ENCODE data around the gene PPIH. TPM values are rescaled to one million over a fixed set of nuclear protein-coding genes. Genes with fewer than 3 reads are reported as not detected.
A peak's percentile ranks its signal among the peaks of the same experiment; 100 is the strongest.

PPIH gene
- total and polyA plus RNA-seq, 2 experiments from 2014 or later: 22.7 to 37.1 TPM

- Histone ChIP-seq H3K9me3 (ENCODE audit: low read depth) (no peaks in the 10 kb centered on the region), H3K4me3 (no peak overlapping the region), H3K4me2 (ENCODE audit: unreplicated experiment) (no peak overlapping the region), H2AFZ (no peak overlapping the region), H3K27ac (no peak overlapping the region), H3K9ac (no peak overlapping the region), H4K20me1 (ENCODE audit: insufficient read depth) (no peaks in the 10 kb centered on the region), H3K79me2 (ENCODE audit: insufficient read depth) (no peaks in the 10 kb centered on the region), H3K4me1 (ENCODE audit: insufficient read depth) (peaks cover 8% of the 10 kb centered on the region), H3K36me3 (ENCODE audit: low read depth) (peaks cover 4% of the 10 kb centered on the region; the same call in 1 of the 2 replicates), H3F3A (ENCODE audit: insufficient read depth) (peaks cover 14% of the 10 kb centered on the region), H3K27me3 (replicated peaks; ENCODE audit: insufficient read depth) (no peaks in the 10 kb centered on the region), H3K9me2 (ENCODE audit: insufficient read depth) (no peaks in the 10 kb centered on the region)
- WGBS, 2 experiments (ENCODE audit: low coverage in 1 of 2, low lambda C conversion rate in 2 of 2, missing lambda C conversion rate in 2 of 2): 21 to 38% methylated on average over 1 of the region's 1 CpG
- no peak for TF ChIP-seq EZH2phosphoT487 (IDR thresholded peaks at IDR 0.05; ENCODE audit: insufficient read depth, low read depth)
- TF ChIP-seq EZH2 (IDR thresholded peaks at IDR 0.05; ENCODE audit: insufficient read depth, poor library complexity, severe bottlenecking): no peak
- no peak for DNase-seq
- in situ Hi-C loops (cut with MboI): no loop called here
These were observed 16.5 kb downstream of the PPIH start for GRCh38 chr1:42674682-42675081.

DNA sequence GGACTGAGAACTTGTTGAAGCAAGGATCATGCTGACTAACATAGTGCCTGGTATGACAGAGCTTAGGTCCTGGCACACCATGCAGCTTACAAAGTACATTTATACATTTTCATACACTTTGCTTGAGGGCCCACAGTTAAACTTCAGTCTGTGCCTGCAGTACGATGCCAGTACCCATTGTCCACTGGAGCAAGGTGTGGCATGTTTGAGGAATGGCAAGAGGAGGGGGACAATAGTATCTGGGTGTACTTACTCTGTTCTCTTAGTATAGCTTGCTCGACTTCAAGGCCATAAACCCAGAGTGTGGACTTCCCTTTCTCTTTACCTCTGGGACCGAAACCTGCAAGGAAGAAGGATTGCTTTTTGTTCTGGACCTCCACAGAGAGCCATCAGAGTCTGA is 17.2 kb downstream of the PPIH start:
- peaks cover 4% of the 10 kb centered on the region; the same call in 1 of the 2 replicates for H3K36me3 ChIP-seq (ENCODE audit: low read depth)
- in situ Hi-C loops (cut with MboI): no loop called here

DNA sequence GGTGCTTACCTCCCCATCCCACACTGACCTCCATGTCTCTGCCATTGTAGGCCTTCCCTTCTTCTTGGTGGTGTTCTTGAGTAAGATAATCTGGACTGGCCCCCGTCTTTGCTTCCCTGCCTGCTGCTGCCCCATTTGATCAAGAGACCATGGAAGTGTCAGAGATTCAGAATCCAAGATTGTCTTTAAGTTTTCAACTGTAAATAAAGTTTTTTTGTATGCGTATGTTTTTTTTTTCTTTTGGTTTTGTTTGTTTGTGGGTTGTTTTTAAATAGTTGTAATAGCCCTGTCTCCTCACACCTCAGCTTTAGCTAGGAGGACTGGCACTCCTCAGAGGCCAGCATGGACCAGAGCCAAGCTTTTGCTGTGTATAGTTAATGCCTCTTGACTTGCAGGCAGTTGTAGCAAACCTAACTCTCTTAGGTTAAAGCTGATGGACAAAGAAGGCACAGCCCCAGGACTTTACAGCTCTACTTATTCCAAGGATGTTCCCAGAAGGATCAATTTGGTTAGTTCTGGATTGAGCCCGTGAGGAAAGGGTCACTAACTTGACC is 18.4 kb downstream of the PPIH start:
- Histone ChIP-seq H3K4me2 (ENCODE audit: unreplicated experiment) (no peak overlapping the region), H3K79me2 (ENCODE audit: insufficient read depth) (peaks cover 12% of the 10 kb centered on the region; the same call in 1 of the 2 replicates), H3K4me3 (no peak overlapping the region), H3F3A (ENCODE audit: insufficient read depth) (peaks cover 32% of the 10 kb centered on the region), H2AFZ (no peak overlapping the region), H3K9me2 (ENCODE audit: insufficient read depth) (no peaks in the 10 kb centered on the region), H3K9me3 (ENCODE audit: low read depth) (no peaks in the 10 kb centered on the region), H3K4me1 (ENCODE audit: insufficient read depth) (peaks cover 22% of the 10 kb centered on the region), H3K9ac (no peak overlapping the region), H3K36me3 (ENCODE audit: low read depth) (peaks cover 4% of the 10 kb centered on the region; the same call in 1 of the 2 replicates), H3K27me3 (replicated peaks; ENCODE audit: insufficient read depth) (no peaks in the 10 kb centered on the region), H3K27ac (no peak overlapping the region), H4K20me1 (ENCODE audit: insufficient read depth) (no peaks in the 10 kb centered on the region)
- no peak for TF ChIP-seq EZH2 (IDR thresholded peaks at IDR 0.05; ENCODE audit: insufficient read depth, poor library complexity, severe bottlenecking)
- TF ChIP-seq EZH2phosphoT487 (IDR thresholded peaks at IDR 0.05; ENCODE audit: insufficient read depth, low read depth): no peak
- WGBS, 2 experiments (ENCODE audit: low coverage in 1 of 2, low lambda C conversion rate in 2 of 2, missing lambda C conversion rate in 2 of 2): 83 to 87% methylated on average over 3 of the region's 3 CpGs
- in situ Hi-C loops (cut with MboI): no loop called here
- no peak for DNase-seq

More for the DNA sequence above, 17.2 kb downstream of the PPIH start:
- DNase-seq: no peak
- Histone ChIP-seq H3K4me2 (ENCODE audit: unreplicated experiment) (no peak overlapping the region), H3K9me2 (ENCODE audit: insufficient read depth) (no peaks in the 10 kb centered on the region), H3K27me3 (replicated peaks; ENCODE audit: insufficient read depth) (no peaks in the 10 kb centered on the region), H3K27ac (no peak overlapping the region), H3F3A (ENCODE audit: insufficient read depth) (peaks cover 21% of the 10 kb centered on the region), H3K9ac (no peak overlapping the region), H3K79me2 (ENCODE audit: insufficient read depth) (peaks cover 4% of the 10 kb centered on the region; the same call in 1 of the 2 replicates), H3K4me1 (ENCODE audit: insufficient read depth) (peaks cover 16% of the 10 kb centered on the region), H3K9me3 (ENCODE audit: low read depth) (no peaks in the 10 kb centered on the region), H4K20me1 (ENCODE audit: insufficient read depth) (no peaks in the 10 kb centered on the region), H2AFZ (no peak overlapping the region), H3K4me3 (no peak overlapping the region)
- TF ChIP-seq EZH2phosphoT487 (IDR thresholded peaks at IDR 0.05; ENCODE audit: insufficient read depth, low read depth) (no peak), EZH2 (IDR thresholded peaks at IDR 0.05; ENCODE audit: insufficient read depth, poor library complexity, severe bottlenecking) (no peak)
- 97 to 98% methylated on average over 3 of the region's 3 CpGs for WGBS, 2 experiments (ENCODE audit: low coverage in 1 of 2, low lambda C conversion rate in 2 of 2, missing lambda C conversion rate in 2 of 2)

DNA sequence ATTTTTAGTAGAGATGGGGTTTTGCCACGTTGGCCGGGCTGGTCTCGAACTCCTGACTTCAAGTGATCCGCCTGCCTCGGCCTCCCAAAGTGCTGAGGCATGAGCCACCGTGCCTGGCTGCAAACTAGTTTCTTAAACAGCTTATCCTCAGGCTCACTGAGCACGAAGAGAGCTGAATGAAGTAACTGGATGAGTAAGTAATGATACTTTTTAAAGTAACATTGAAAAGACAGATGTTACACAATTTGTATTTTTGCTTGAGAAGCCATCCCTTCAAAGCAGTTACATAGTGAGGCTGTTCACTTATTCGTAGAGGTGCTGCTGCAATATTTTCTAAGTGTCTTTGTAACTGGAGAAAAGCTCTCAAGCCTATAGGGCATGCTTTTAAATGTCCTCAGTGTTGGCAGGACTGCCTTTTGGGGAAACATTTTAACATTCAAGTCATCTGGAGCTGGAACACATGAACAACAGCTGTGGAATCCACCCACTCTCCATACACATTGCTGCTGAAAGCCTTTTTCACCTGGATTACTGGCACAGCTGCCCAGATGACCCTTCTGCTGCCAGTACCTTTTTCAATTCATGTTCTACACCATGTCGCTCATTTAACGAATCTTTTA is 21.3 kb downstream of the PPIH start:
- TF ChIP-seq EZH2phosphoT487 (IDR thresholded peaks at IDR 0.05; ENCODE audit: insufficient read depth, low read depth) (no peak), EZH2 (IDR thresholded peaks at IDR 0.05; ENCODE audit: insufficient read depth, poor library complexity, severe bottlenecking) (no peak)
- Histone ChIP-seq H3K9ac (peak overlapping the region; percentile 36), H3K27ac (peak overlapping the region; percentile 91), H3K4me2 (ENCODE audit: unreplicated experiment) (peak overlapping the region; percentile 2), H2AFZ (peak overlapping the region; percentile 4; the same call in 1 of the 2 replicates), H3K79me2 (ENCODE audit: insufficient read depth) (peaks cover 28% of the 10 kb centered on the region), H4K20me1 (ENCODE audit: insufficient read depth) (peaks cover 8% of the 10 kb centered on the region), H3K9me2 (ENCODE audit: insufficient read depth) (no peaks in the 10 kb centered on the region), H3K36me3 (ENCODE audit: low read depth) (peaks cover 11% of the 10 kb centered on the region; the same call in 1 of the 2 replicates), H3K4me1 (ENCODE audit: insufficient read depth) (peaks cover 30% of the 10 kb centered on the region), H3K4me3 (no peak overlapping the region), H3F3A (ENCODE audit: insufficient read depth) (peaks cover 35% of the 10 kb centered on the region), H3K9me3 (ENCODE audit: low read depth) (no peaks in the 10 kb centered on the region), H3K27me3 (replicated peaks; ENCODE audit: insufficient read depth) (no peaks in the 10 kb centered on the region)
- DNase-seq: peak; percentile 91
- WGBS, 2 experiments (ENCODE audit: low coverage in 1 of 2, low lambda C conversion rate in 2 of 2, missing lambda C conversion rate in 2 of 2): 39 to 47% methylated on average over 10 of the region's 10 CpGs
- in situ Hi-C loops (cut with MboI): no loop called here
